Stimulated activated CD4-positive, alpha-beta T cell treated with anti-CD3 and anti-CD28 coated beads, Interleukin-15, amount 100 ng/mL, for 1 hour (primary cell): Measurements from ENCODE around the gene CST6.
A peak's percentile ranks its signal among the peaks of the same experiment; 100 is the strongest.

Source experiments
- DNase-seq, 2 donors: peaks; one replicate each; pipeline ENCODE4 v3.0.0-alpha.2; 2020; ENCODE audit warnings: low read depth in 1 of 2, low spot score in 1 of 2

Gene CST6

GRCh38 chr11:66045177-66045639 lies 33.4 kb downstream of the CST6 start:
- DNase-seq = peak; percentile 71 to 73

GRCh38 chr11:66046901-66047300 lies 35.1 kb downstream of the CST6 start:
- no peak for DNase-seq

- DNase-seq = no peak
These were observed 35.9 kb downstream of the CST6 start for GRCh38 chr11:66047541-66048365.

GRCh38 chr11:66048547-66049323 lies 36.9 kb downstream of the CST6 start, which contains the start of gene GAL3ST3:
GAL3ST3 (minus strand) TSS chr11:66049161; CDS start chr11:66045415, 3,746 bp downstream.
- no peak for DNase-seq

GRCh38 chr11:66050581-66051231 lies 38.9 kb downstream of the CST6 start:
- DNase-seq = no peak

- DNase-seq = no peak
These were observed 39.6 kb downstream of the CST6 start for GRCh38 chr11:66051371-66051765.

GRCh38 chr11:66051766-66052663 lies 40.2 kb downstream of the CST6 start, which contains the start of gene SF3B2:
SF3B2 (plus strand) TSS chr11:66052364; CDS start chr11:66052385, 21 bp downstream.
- DNase-seq = peak; percentile 89 to 91

GRCh38 chr11:66052664-66052982 lies 40.8 kb downstream of the CST6 start:
- no peak for DNase-seq

- DNase-seq = no peak
These were observed 43.2 kb downstream of the CST6 start for GRCh38 chr11:66055021-66055420.

GRCh38 chr11:66056501-66056900 lies 44.7 kb downstream of the CST6 start:
- no peak for DNase-seq

GRCh38 chr11:66059966-66060680 lies 48.3 kb downstream of the CST6 start:
- DNase-seq = no peak

- no peak for DNase-seq
These were observed 49.5 kb downstream of the CST6 start for GRCh38 chr11:66061268-66061667.

- DNase-seq = no peak
These were observed 50.6 kb downstream of the CST6 start for GRCh38 chr11:66062408-66062807.
